ENCODE results near the gene NET1.

GRCh38 chr10:5385224-5385623 lies 27.1 kb upstream of the NET1 start:
- no peak for TF ChIP-seq CTCF (IDR thresholded peaks at IDR 0.05; ENCODE audit: borderline replicate concordance, extremely low read depth, low read length, poor library complexity, severe bottlenecking)
- TF ChIP-seq EZH2 (IDR thresholded peaks at IDR 0.05; ENCODE audit: borderline replicate concordance, low read depth, low read length, severe bottlenecking), result no peak
